GM19035 (cell line): ENCODE data around the gene NOS3.

ENCODE experiments used
- ATAC-seq: cut with Tn5 transposase; IDR thresholded peaks from one replicate; pipeline ENCODE4 v1.9.1; 2021; ENCODE audit not compliant: unreplicated experiment

NOS3 gene

DNA sequence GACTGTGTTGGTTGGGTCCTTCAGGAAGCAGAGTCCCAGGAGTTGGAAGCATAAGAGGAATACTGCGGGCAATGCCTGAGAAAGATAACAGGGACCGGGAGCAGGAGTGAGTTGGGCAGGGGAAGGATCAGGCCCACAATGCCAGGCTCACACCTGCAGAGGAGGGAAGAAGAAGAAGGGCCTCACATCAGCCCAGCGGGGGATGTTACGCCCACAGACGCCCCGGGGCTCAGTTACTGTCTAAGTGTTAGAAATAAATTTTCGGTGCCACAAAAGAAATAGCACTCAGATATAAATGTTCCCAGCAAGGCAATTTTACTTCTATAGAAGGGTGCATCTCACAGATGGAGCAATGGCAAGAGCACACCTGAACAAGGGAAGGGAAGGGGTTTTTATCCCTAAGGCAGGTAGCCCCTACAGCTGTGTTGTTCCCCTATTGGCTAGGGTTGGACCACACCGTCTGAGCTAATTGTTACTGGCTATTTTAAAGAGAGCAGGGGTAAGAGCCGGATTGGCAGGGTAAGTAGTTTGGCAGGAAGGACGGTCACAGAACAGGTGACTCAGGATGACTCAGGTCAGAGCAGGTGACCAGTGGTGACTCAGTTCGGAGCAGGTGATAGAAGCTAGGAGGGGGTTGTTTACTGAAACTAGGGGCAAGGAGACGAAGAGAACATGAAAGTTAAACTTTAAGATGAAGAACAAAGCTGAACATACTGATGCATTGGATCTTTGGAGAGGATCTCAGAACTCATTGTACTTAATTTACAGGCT, at the start of gene NOS3:
Gene NOS3 (plus strand): TSS at position 602 of the 771 bp plus-strand sequence. CDS start 2,787 bp downstream, outside the sequence.
- no peak for ATAC-seq

DNA sequence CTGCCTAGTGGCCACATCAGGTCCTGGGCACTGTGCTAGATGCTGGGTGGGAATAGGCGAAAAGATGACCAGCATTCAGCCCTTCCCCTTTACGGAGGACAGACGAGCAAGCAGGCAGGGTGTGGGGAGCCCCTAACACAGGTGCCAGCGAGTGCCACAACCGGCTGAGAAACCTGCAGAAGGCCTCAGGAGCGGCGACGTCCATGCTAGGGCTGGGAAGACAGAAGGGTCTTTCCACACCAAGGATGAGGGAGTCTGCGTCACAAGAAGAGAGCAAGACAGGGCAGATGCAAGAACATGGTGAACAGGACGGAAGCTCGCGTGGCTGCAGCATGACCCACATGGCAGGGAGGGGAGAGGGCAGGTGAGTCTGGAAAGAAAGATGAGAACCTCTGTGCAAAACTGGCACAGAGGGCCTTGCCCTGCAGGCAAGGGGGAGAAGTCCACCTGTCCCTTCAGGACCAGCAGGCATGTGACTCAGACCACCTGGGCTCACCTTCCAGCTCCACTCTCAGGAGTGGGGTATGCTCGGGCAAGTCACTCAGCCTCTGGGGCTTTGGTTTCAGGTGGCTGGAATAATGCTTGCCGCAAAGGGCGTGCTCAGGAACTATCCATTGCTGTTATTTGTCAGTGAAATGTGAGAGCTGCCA, 49.3 kb upstream of the NOS3 start:
- no peak for ATAC-seq

DNA sequence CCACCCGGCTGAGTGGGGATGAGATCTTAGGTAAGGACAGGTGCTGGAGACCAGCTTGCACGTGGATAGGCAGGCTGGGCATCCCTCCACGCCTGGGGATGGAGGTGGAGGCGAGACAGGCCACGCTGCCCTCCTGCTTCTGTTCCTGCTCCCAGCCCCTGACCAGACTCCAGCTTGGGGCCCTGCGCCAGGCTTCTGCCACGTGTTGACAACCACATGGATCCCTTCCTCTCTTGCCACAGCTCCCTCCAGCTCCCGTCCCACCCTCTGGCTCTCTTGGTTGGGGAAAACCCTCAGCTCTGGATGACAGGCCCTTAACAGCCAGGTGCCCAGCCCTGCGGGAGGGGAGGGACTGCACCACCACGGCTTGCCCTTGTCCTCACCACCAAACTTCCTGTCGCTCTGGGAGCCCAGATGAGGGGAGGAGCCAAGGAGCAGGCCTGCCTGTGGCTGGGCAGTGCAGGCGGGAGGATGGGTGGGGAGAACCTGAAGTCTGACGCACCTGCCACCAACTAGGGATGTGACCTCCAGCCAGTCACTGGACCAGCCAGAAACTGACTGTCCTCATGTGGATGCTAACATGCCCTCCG, 48.7 kb upstream of the NOS3 start:
- ATAC-seq = no peak

DNA sequence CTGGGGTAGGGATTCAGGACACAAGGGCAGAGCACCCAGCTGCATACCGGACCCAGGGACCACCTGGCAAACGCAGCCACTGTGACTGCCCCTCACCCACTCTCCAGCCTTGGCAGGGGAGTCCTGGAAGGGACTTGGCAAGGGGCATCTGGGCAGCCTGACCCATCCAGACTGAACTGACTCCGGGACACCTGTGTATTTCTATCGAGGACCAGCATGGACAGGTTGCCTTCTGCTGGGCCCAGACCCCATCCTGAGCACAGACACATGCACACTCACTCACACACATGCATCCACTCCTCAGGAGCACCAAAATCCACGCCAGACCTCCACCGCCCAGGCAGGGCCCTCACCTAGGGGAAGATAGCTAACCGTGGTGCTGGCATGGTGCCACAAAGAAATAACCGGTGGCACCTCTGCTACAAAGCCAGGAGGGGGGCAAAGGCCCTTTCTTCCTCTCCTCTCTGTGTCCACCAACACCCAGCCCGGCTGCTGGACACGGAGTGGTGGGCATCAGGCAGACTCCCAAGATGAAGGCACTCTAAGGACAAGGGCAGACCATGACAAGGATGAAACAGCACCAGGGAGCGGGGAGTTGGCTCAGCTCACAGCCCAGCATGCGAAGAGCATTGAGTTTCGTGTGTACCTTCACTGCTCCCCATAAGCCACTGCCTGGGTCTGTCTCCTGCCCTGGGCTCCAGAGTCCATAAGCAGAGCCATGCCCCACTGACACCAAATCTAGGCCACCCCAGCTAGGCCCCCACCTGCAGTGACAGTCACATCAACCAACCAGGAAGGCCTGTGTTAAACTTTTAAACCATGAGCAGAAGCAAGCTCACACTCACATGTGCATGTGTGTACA, 48.0 kb upstream of the NOS3 start:
- ATAC-seq = no peak

DNA sequence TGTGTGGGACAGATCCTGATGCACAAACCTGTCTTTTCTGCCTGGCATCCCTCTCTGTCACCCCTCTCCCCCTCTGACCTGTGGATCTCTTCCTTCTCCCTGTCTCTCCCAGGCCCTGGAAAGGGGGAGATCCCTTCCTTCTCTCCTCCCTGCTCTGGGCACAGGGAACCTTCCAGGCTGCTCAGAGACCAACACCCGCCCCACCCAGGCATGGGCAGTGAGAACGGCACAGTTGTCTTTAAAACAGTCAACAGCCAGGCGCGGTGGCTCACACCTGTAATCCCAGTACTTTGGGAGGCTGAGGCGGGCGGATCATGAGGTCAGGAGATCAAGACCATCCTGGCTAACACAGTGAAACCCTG, 47.4 kb upstream of the NOS3 start:
- ATAC-seq = no peak

DNA sequence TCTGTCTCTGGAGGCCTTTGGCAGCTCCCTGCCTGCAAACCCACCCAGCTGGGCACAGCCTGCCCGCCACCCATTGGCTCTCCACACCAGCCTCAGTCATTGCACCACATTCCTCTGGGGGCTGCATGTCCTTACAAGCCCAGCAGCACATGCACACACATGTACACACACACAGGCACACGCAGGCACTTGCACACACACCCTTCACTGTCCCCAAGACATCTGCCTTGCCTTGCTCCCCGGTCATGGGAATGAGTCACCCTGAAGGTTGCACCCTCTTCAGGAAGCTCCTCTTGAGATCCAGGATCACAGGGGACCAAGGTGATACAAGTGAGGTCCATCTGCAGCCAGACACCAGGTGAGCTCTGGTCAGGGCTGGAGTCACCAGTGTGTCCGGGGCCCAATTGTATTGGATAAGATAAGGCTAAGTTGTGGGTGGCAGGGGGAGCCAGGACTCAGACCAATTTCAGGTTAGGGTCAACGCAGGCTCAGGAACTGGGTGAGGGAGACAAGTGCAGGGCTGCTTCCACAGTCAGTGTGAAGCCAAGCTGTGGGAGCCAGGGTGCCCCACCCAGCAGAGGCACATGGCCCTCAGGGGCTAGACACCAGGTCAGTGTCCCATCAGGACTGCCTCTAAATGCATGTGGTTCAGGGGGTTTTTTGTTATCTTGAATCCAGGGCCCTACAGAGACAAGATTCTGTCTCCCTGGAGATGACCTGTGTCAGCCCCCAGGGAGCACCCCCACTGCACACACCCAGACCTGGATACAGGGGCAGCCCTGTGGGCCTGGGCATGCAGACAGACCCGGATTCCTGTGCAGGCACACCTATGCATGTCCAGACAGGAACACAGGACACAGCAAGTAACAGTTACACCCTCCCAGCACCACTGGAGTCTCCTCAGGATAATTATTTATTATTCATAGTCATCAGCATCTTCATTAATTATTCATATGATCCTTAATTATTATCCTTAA, 46.5 kb upstream of the NOS3 start:
- no peak for ATAC-seq

DNA sequence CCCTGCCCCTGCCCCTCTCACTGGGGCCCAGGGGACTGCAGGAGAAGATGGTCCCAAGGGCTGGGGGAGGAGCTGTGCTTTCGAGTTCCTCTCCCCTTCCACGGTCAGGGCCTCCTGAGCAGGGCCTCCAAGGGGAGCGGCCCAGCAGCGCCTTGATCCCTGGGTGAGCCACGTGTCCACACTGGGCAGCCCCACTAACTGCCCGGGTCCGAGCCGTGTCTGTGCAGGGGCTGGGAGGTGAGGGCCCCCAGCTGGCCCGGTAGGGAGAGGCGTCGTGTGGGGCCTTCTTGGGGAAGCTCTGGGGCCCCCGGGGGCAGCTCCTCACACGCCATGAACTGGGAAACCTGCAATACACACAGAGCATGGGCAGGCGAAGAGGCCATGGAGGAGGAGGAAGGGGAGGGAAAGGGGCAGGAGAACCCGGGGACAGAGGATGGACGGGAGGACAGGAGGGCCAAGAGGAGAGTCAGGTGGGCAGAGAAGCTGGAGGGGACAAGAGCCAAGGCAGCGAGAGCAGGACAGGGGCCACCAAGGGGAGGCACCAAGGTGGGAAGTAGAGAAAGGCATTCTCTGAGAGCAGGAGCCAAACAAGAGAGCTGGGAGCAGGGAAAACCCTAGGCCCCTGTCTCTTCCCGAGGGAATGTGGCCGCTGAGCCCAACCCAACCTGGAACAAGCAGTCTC, 45.5 kb upstream of the NOS3 start:
- ATAC-seq = no peak

DNA sequence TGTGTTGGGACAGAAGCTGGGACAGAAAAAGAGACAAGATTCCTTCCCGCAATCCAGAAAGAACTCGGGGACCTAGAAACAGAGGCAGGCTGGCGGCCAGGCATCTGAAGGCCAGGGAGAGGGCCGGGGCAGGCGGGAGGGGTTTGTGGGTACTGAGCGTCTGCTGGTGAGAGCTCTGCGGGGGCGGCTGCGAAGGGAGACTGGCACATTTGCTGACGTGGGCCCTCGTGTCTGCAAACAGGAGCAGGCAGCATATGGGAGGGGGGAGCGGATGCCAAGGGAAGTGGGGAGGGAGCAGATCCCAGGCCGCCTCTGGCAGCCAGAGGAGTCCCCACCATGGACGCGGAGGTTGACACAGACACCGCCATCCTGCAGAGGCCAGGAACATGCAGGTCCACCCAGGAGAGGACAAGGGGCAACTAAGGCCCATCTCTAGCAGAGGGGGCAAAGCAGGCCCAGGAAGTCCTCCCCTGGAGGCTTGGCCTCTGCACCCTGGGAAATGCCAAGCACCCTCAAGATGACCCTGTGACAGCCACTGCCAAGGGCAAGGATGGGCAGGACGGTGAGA, 44.9 kb upstream of the NOS3 start:
- no peak for ATAC-seq

DNA sequence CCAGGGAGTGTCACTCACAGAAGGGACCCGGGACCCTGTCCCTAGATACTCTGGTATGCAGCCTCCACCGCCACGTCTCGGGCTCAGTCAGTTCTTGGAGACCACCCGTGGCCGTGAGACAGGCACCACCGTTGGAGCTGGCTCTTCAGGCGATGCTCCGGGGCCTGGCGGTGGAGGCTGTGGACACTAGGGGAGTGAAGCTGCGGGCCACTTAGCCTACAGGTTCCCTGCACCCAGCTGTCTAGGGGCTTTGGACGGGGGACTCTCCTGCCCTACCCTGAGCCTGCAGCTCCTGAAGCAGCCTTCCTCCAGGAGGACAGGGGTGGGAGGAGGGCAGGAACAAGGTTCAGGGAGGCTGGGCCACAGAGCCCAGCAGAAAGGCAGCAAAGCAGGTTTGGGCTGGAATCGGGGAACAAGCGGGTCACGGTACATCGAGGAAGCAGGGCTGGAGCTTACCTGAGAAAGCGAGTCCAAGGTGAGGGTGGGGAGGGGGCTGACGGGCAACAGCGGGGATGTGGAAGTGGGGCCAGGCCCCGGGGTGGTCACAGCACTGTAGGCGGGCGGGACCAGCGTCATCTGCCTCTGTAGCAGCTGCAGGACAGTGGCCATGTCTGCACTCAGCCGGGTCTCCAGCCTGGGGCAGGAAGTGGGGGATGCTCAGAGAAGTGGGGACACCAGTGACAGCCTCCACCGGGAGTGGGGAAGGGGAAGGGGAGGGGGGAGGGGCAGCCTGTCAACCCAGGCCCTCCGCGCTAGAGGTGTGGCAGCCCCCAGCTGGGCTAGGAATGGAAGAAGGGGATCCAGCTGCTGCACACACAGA, 44.2 kb upstream of the NOS3 start:
- ATAC-seq = no peak

DNA sequence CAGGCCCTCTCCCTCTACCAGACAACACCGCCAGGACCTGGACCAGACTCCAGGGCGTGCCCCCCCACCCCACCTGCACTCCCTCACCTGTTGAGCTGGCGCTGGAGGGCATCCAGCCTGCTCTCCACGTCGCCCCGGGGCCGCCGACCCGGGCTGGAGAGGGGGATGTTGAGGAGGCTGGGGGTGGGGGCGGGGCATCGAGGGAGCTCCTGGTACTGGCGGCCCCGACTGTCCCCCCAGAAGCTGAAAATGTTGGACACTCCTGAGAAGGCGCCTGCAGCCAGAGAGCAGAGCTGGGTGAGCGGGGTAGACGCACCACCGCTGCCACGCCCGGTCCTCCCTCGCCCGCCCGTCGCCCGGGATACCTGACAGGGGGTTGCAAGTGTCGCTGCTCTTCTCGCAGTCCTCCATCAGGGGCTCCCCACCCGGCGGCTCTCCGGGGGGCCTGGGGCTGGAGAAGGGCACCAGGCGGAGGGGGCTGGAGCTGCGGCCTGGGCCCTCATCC, 43.5 kb upstream of the NOS3 start:
- no peak for ATAC-seq

DNA sequence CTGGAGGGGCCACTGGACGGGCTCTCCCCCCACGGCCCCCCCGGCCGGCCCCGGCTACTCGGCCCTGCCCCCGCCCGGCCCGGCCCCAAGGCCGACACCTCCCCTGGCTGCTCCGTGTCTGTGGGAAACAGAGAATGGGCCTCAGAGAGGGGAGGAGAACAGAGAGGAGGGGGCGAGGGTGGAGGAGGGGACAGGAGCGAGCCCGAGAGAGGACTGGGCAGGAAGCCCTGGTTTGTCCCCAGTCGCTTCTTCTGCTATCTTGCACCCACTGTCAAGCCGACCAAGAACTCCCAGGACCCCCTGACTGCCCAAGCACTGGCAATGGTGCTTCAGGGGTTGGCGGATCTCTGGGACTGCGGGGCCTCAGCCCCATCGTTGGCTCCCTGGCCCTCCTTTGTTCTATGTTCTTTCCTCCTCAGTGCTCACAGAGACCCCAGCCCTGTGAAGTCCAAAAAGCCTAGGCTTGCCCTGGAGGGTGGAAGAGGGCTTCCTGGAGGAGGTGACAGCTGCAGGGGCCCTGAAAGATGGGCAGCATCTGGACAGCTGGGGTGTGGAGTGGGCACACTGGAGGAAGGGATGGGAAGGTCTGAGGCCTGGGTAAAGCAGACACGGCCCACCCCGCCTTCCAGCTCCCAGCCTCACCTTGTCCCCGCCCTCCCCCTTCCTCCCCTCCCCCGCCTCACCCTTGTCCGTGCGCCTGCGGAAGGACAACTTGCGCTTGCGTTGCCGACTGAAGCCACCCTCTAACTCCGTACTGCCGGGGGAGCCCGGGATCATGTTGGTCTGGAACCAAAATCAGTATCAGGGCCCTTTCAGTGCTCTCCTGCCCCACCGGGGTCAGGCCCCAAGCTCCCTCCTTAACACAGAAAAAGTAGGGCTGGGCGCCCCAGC, 42.8 kb upstream of the NOS3 start:
- no peak for ATAC-seq

DNA sequence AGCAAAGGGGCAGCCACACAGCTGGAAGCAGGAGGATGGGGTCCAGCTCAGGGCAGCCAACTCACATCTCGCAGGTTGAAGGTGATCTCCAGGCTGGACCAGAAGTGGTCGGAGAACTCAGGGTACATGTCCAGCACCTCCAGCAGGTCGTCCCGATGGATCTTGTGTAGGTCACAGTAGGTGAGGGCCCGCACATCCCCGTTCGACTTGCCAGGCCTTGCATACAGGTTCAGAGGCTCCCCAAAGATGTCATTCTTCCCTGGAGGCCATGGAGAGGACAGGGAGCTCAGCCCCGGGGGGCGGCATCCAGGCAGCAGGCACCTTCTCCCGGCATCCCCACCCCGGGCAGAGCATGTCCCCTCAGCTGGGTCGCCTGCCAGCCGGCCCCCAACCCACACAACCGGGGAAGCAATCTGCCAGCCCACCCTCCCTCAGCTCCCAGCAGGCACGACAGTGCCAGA, 42.0 kb upstream of the NOS3 start:
- no peak for ATAC-seq

DNA sequence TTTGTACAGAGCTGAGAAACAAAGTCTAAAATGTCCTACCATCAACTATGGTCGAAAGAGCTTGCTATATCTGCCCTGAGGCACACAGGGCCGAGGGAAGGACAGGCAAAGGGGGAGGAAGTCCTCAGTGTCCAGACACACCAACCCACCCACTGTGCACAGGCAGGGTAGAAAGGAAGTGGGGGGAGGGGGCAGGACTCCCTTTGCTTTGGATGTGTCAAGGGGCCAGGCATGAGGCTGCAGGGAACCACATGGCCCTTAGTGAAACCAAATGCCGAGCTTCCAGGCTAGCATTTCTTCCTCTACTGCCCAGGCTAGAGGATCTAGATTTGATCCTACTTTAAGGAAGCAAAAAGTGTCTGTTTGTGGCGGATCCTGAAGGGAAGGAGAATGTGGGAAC, 41.3 kb upstream of the NOS3 start:
- ATAC-seq = no peak

DNA sequence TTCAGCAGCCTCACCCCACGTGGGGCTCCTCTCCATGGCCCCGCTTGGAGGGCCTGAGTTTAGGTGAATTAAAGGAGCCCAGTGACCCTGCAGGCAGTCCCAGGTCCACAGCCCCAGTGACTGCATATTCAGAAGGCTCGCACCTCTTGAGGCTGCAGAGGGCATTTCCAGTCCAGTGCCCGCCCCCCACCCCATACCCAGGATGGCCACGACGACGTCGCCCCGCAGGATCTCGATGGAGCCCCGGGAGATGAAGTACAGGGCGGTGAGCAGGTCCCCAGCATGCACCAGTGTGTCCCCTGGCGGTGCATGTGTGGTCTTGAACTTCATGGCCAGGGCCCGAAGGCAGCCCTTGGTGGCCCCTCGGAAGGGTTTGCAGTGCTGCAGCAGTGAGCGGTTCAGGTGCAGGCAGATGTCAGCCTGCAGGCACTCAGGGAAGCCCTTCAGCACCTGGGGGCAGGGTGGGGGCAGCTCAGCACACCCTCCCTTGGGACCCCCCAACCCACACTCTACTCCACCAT, 40.8 kb upstream of the NOS3 start:
- ATAC-seq = no peak

DNA sequence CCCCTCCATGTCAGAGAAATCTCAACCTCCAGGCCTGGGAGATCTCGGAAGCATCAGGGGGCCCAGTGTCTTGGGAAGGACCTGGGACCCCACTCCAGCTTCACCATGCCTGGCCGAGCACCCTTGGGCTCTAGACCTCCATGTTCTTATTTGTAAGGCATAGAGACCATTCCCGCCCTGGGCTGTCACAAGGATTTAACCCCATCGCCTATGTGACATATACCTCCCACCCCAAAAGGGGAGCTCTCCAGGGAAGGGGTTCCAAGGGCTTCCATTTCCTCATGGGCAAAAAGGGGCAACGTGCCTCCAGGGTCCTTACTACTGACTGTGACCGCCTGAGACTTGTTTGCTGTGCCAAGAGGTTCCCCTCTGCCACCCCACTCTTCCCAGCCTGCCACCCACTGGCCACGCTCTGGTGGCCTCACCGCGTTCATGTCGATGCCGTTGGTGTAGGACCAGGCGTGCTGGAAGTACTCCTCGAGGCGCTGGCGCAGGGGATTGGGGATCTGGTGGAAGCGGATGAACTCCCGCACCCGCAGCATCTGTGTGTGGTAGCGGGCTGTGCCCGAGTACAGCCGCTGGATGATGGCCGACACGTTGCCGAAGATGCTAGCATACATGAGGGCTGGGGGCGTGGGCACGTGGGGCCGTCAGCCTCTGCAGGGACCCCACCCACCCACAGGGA, 40.2 kb upstream of the NOS3 start:
- no peak for ATAC-seq

DNA sequence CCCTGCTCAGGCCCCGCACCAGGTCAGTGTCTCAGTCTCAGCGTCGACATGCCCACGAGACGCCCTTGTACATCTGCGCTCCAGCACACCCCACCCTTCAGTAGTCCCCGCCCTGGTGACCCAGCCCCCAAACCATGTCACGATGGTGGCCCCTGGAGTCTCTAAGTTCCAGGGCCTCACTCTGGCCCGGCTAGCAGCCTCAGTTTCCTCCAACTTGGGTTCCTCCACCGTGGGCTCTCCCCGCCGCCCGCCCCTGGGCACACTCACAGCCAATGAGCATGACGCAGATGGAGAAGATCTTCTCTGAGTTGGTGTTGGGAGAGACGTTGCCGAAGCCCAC, 39.7 kb upstream of the NOS3 start:
- ATAC-seq = no peak

DNA sequence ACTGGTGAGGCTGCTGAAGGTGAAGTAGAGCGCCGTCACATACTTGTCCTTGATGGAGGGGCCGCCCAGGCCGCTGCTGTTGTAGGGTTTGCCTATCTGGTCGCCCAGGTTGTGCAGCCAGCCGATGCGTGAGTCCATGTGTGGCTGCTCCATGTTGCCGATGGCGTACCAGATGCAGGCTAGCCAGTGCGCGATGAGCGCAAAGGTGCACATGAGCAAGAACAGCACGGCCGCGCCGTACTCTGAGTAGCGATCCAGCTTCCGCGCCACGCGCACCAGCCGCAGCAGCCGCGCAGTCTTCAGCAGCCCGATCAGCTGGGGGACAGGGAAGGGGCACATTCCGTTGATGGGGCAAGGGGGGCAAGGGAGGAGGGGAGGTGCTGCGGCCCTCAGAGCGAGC, 39.3 kb upstream of the NOS3 start:
- ATAC-seq = no peak
